ENCODE measurements around the gene AK3. TPM values are rescaled to one million over a fixed set of nuclear protein-coding genes. Genes with fewer than 3 reads are reported as not detected.
A peak's percentile ranks its signal among the peaks of the same experiment; 100 is the strongest.

AK3 gene
- polyA plus RNA-seq, 1 donor (not counting 4 experiments of a cell fraction or from before 2014, with no cell fraction given): 45.8 TPM

- Histone ChIP-seq H3K4me3 (ENCODE audit: control insufficient read depth in 2 of 3, extremely low read depth in 1 of 3, insufficient read depth in 2 of 3, low read depth in 1 of 3, low read length in 3 of 3) (peak overlapping the region in 2 of 3 experiments; percentile 77 to 83), H4K20me1 (ENCODE audit: control insufficient read depth, extremely low read depth, insufficient read depth, low read length) (no peaks in the 10 kb centered on the region), H3K9me1 (ENCODE audit: control insufficient read depth, extremely low read depth, insufficient read depth, low read length) (no peaks in the 10 kb centered on the region), H3K9me3 (ENCODE audit: control insufficient read depth, low read depth, low read length) (no peaks in the 10 kb centered on the region), H3K4me2 (ENCODE audit: control insufficient read depth, extremely low read depth, insufficient read depth, low read depth, low read length) (peak overlapping the region; percentile 83), H3K9ac (ENCODE audit: control insufficient read depth, extremely low read depth, insufficient read depth, low read length) (peak overlapping the region; percentile 85), H2AFZ (ENCODE audit: control insufficient read depth, low read length) (no peak overlapping the region), H3K36me3 (ENCODE audit: control insufficient read depth in 2 of 2, extremely low read depth in 1 of 2, insufficient read depth in 2 of 2, low read length in 2 of 2) (no peaks in the 10 kb centered on the region), H3K4me1 (ENCODE audit: control insufficient read depth, extremely low read depth, insufficient read depth, low read length) (peaks cover 23% of the 10 kb centered on the region), H3K27me3 (ENCODE audit: control insufficient read depth, extremely low read depth, insufficient read depth, low read length) (no peaks in the 10 kb centered on the region), H3K79me2 (ENCODE audit: control insufficient read depth, insufficient read depth, low read length) (peaks cover 47% of the 10 kb centered on the region), H3K27ac (ENCODE audit: control insufficient read depth, insufficient read depth, low read length) (peak overlapping the region; percentile 85)
- dilution Hi-C loops (cut with MboI; ENCODE audit: extremely low pct_ligation_motif_present, low sequenced_read_pairs): no loop called here
- DNase-seq (ENCODE audit: low read depth, low spot score): no peak
- FAIRE-seq: no peak
- no peak for TF ChIP-seq CTCF (optimal IDR thresholded peaks at IDR 0.05 in 1 of 3, IDR thresholded peaks at IDR 0.05 in 1 of 3, conservative IDR thresholded peaks at IDR 0.05 in 1 of 3; ENCODE audit: extremely low read depth in 1 of 3, insufficient read depth in 2 of 3, low read length in 3 of 3)
- no peak for TF ChIP-seq EZH2 (IDR thresholded peaks at IDR 0.05; ENCODE audit: low read length)
Observed at GRCh38 chr9:4738866-4739586, 2.0 kb downstream of the AK3 start.

GRCh38 chr9:4734150-4734549, 6.9 kb downstream of the AK3 start:
- no peak for FAIRE-seq
- no peak overlapping the region for H3K27ac ChIP-seq (ENCODE audit: control insufficient read depth, insufficient read depth, low read length)
- no peak overlapping the region for H2AFZ ChIP-seq (ENCODE audit: control insufficient read depth, low read length)
- dilution Hi-C loops (cut with MboI; ENCODE audit: extremely low pct_ligation_motif_present, low sequenced_read_pairs): no loop called here
- no peak overlapping the region for H3K4me3 ChIP-seq (ENCODE audit: control insufficient read depth in 2 of 3, extremely low read depth in 1 of 3, insufficient read depth in 2 of 3, low read depth in 1 of 3, low read length in 3 of 3)
- H3K4me2 ChIP-seq (ENCODE audit: control insufficient read depth, extremely low read depth, insufficient read depth, low read depth, low read length): no peak overlapping the region
- no peaks in the 10 kb centered on the region for H3K9me1 ChIP-seq (ENCODE audit: control insufficient read depth, extremely low read depth, insufficient read depth, low read length)
- no peaks in the 10 kb centered on the region for H4K20me1 ChIP-seq (ENCODE audit: control insufficient read depth, extremely low read depth, insufficient read depth, low read length)
- H3K79me2 ChIP-seq (ENCODE audit: control insufficient read depth, insufficient read depth, low read length): peaks cover 58% of the 10 kb centered on the region
- DNase-seq (ENCODE audit: low read depth, low spot score): no peak
- no peak overlapping the region for H3K9ac ChIP-seq (ENCODE audit: control insufficient read depth, extremely low read depth, insufficient read depth, low read length)
- H3K9me3 ChIP-seq (ENCODE audit: control insufficient read depth, low read depth, low read length): no peaks in the 10 kb centered on the region
- H3K4me1 ChIP-seq (ENCODE audit: control insufficient read depth, extremely low read depth, insufficient read depth, low read length): peaks cover 3% of the 10 kb centered on the region
- H3K27me3 ChIP-seq (ENCODE audit: control insufficient read depth, extremely low read depth, insufficient read depth, low read length): no peaks in the 10 kb centered on the region
- H3K36me3 ChIP-seq (ENCODE audit: control insufficient read depth in 2 of 2, extremely low read depth in 1 of 2, insufficient read depth in 2 of 2, low read length in 2 of 2): no peaks in the 10 kb centered on the region
- TF ChIP-seq EZH2 (IDR thresholded peaks at IDR 0.05; ENCODE audit: low read length): no peak
- TF ChIP-seq CTCF (optimal IDR thresholded peaks at IDR 0.05 in 1 of 3, IDR thresholded peaks at IDR 0.05 in 1 of 3, conservative IDR thresholded peaks at IDR 0.05 in 1 of 3; ENCODE audit: extremely low read depth in 1 of 3, insufficient read depth in 2 of 3, low read length in 3 of 3): no peak
